H1 (cell line): Measurements from ENCODE around the gene SASH3. TPM values are rescaled to one million over a fixed set of nuclear protein-coding genes. Genes with fewer than 3 reads are reported as not detected.

Experiments
- CTCF ChIA-PET: fragments of 300-600 bp; sonication (Branson Sonifier 250); formaldehyde crosslinking; loops from one replicate; lab custom pipeline; 2021; ENCODE audit not compliant: partially characterized antibody; lab: Charles Lee
- POLR2A ChIA-PET: fragments of 300-600 bp; sonication (Branson Sonifier 250); formaldehyde crosslinking; loops from one replicate; lab custom pipeline; 2021; ENCODE audit warnings: inconsistent platforms; ENCODE audit not compliant: partially characterized antibody; lab: Charles Lee
- DNase-seq, 2 experiments: peaks; one replicate each; pipeline versions ENCODE4 v3.0.0 to v3.0.0-alpha.2; 2010 to 2022; ENCODE audit warnings: low spot score in 2 of 2, low read depth in 1 of 2, mixed read lengths in 1 of 2
- FAIRE-seq: peaks from 2 replicates; lab custom pipeline; 2011; peaks lifted over from hg19 to GRCh38; lab: Jason Lieb, UNC
- H2AFZ ChIP-seq: 2 replicates; pipeline ENCODE4 v1.8.1; 2012; ENCODE audit warnings: low read length, inconsistent platforms
- H2AK5ac ChIP-seq: 2 replicates; pipeline ENCODE4 v1.6.1; 2013; ENCODE audit warnings: low read depth, low read length
- H2BK120ac ChIP-seq: replicated peaks from 2 replicates; pipeline ENCODE3; 2013; ENCODE audit warnings: low read depth, low read length, inconsistent platforms
- H2BK12ac ChIP-seq: 2 replicates; pipeline ENCODE4 v1.6.1; 2013; ENCODE audit warnings: low read depth, low read length
- H2BK15ac ChIP-seq: 2 replicates; pipeline ENCODE4 v1.6.1; 2013; ENCODE audit warnings: low read length
- H2BK20ac ChIP-seq: 2 replicates; pipeline ENCODE4 v1.6.1; 2013; ENCODE audit warnings: low read length
- H2BK5ac ChIP-seq: 2 replicates; pipeline ENCODE4 v1.6.1; 2013; ENCODE audit warnings: low read depth, low read length
- H3K14ac ChIP-seq: 2 replicates; pipeline ENCODE4 v1.6.1; 2013; ENCODE audit warnings: inconsistent platforms; ENCODE audit not compliant: insufficient read length
- H3K18ac ChIP-seq: 2 replicates; pipeline ENCODE4 v1.6.1; 2013; ENCODE audit warnings: low read length; ENCODE audit errors: extremely low read depth
- H3K23ac ChIP-seq: 2 replicates; pipeline ENCODE4 v1.6.1; 2013; ENCODE audit warnings: inconsistent platforms; ENCODE audit not compliant: insufficient read length
- H3K23me2 ChIP-seq: 2 replicates; pipeline ENCODE4 v1.6.1; 2013; ENCODE audit warnings: low read depth, low read length
- H3K27ac ChIP-seq: 2 replicates; pipeline ENCODE4 v1.6.1; 2011; ENCODE audit warnings: low read depth, low read length, inconsistent platforms
- H3K27me3 ChIP-seq, 4 experiments: replicated peaks in 1 of 4; 1 replicate in 1 of 4; 2 replicates in 3 of 4; pipeline versions ENCODE4 v1.6.1 to v1.8.1; 2011 to 2013; ENCODE audit warnings: low read length in 3 of 4, mild to moderate bottlenecking in 3 of 4, inconsistent platforms in 2 of 4, mixed read lengths in 2 of 4, moderate library complexity in 1 of 4; ENCODE audit not compliant: control insufficient read depth in 3 of 4, insufficient read depth in 3 of 4; ENCODE audit errors: extremely low read depth in 1 of 4
- H3K36me3 ChIP-seq, 4 experiments: 2 replicates each; pipeline versions ENCODE4 v1.6.1 to v1.8.1; 2011 to 2013; ENCODE audit warnings: mild to moderate bottlenecking in 4 of 4, low read length in 3 of 4, moderate library complexity in 2 of 4, control low read depth in 1 of 4, inconsistent platforms in 1 of 4; ENCODE audit not compliant: insufficient read depth in 4 of 4, control insufficient read depth in 2 of 4
- H3K4ac ChIP-seq: replicated peaks from 2 replicates; pipeline ENCODE3; 2013; ENCODE audit warnings: low read length, low read depth, mixed read lengths, inconsistent platforms; ENCODE audit not compliant: insufficient read length
- H3K4me1 ChIP-seq, 4 experiments: replicated peaks in 1 of 4; 1 replicate in 1 of 4; 2 replicates in 3 of 4; pipeline versions ENCODE4 v1.6.1 to v1.8.1; 2011 to 2013; ENCODE audit warnings: low read length in 3 of 4, inconsistent platforms in 2 of 4, mixed read lengths in 1 of 4; ENCODE audit not compliant: insufficient read depth in 4 of 4, control insufficient read depth in 3 of 4
- H3K4me2 ChIP-seq, 2 experiments: 2 replicates each; pipeline versions ENCODE4 v1.6.1 to v1.8.1; 2011 to 2013; ENCODE audit warnings: low read depth in 2 of 2, low read length in 2 of 2, control low read depth in 1 of 2, inconsistent platforms in 1 of 2, mild to moderate bottlenecking in 1 of 2; ENCODE audit not compliant: insufficient read depth in 1 of 2
- H3K4me3 ChIP-seq, 4 experiments: fragments of 200-600, 300-600 bp in 1 of 4; sonication (generic), shearing (Covaris generic), sonication (Bioruptor Twin) in 1 of 4; 2 replicates each; pipeline versions ENCODE4 v1.5.1 to v1.8.1; 2011 to 2016; ENCODE audit warnings: low read length in 4 of 4, low read depth in 3 of 4, control low read depth in 2 of 4, inconsistent platforms in 2 of 4, mild to moderate bottlenecking in 2 of 4, mixed read lengths in 1 of 4, moderate library complexity in 1 of 4; ENCODE audit not compliant: insufficient read depth in 2 of 4; ENCODE audit errors: extremely low read depth in 1 of 4
- H3K56ac ChIP-seq: replicated peaks from 2 replicates; pipeline ENCODE3; 2013; ENCODE audit warnings: low read depth, mild to moderate bottlenecking, mixed read lengths, low read length, inconsistent platforms; ENCODE audit not compliant: insufficient read length
- H3K79me1 ChIP-seq: 2 replicates; pipeline ENCODE4 v1.6.1; 2013; ENCODE audit warnings: low read depth, low read length, control low read depth
- H3K79me2 ChIP-seq, 2 experiments: 2 replicates each; pipeline versions ENCODE4 v1.6.1 to v1.8.1; 2012 to 2013; ENCODE audit warnings: low read length in 2 of 2, mild to moderate bottlenecking in 2 of 2, inconsistent platforms in 1 of 2; ENCODE audit not compliant: insufficient read depth in 2 of 2, control insufficient read depth in 1 of 2
- H3K9ac ChIP-seq, 4 experiments: replicated peaks in 1 of 4; 1 replicate in 1 of 4; 2 replicates in 3 of 4; pipeline versions ENCODE4 v1.6.1 to v1.8.1; 2011 to 2013; ENCODE audit warnings: low read depth in 3 of 4, low read length in 3 of 4, control low read depth in 2 of 4, mild to moderate bottlenecking in 2 of 4, moderate library complexity in 2 of 4, inconsistent platforms in 1 of 4; ENCODE audit errors: extremely low read depth in 1 of 4
- H3K9me3 ChIP-seq, 2 experiments: 2 replicates each; pipeline versions ENCODE4 v1.6.1 to v1.8.1; 2012 to 2013; ENCODE audit warnings: mild to moderate bottlenecking in 2 of 2, moderate library complexity in 2 of 2, control low read depth in 1 of 2, inconsistent platforms in 1 of 2, low read depth in 1 of 2, low read length in 1 of 2, mixed read lengths in 1 of 2; ENCODE audit not compliant: insufficient read depth in 2 of 2
- H4K20me1 ChIP-seq, 2 experiments: replicated peaks in 1 of 2; 2 replicates each; pipeline versions ENCODE3 to v1.8.1; 2011 to 2013; ENCODE audit warnings: inconsistent platforms in 2 of 2, low read length in 2 of 2, mild to moderate bottlenecking in 1 of 2; ENCODE audit not compliant: insufficient read depth in 2 of 2, control insufficient read depth in 1 of 2
- H4K5ac ChIP-seq: 2 replicates; pipeline ENCODE4 v1.6.1; 2013; ENCODE audit warnings: low read length, low read depth, mixed read lengths, inconsistent platforms; ENCODE audit not compliant: insufficient read length
- H4K8ac ChIP-seq: 2 replicates; pipeline ENCODE4 v1.8.0; 2013; ENCODE audit warnings: mild to moderate bottlenecking, moderate library complexity, low read length, inconsistent platforms; ENCODE audit not compliant: insufficient read depth; ENCODE audit errors: extremely low read depth
- H4K91ac ChIP-seq: replicated peaks from 2 replicates; pipeline ENCODE3; 2013; ENCODE audit warnings: low read length, mixed read lengths, inconsistent platforms; ENCODE audit not compliant: insufficient read length
- BACH1 ChIP-seq: IDR thresholded peaks from 2 replicates; pipeline ENCODE4 v1.6.1; 2012; ENCODE audit warnings: low read length, improper control_type of control experiment
- BCL11A ChIP-seq, 2 experiments: IDR thresholded peaks; one replicate each; pipeline ENCODE4 v1.6.1; 2011; ENCODE audit warnings: low read depth in 2 of 2, low read length in 2 of 2, mild to moderate bottlenecking in 2 of 2
- CHD2 ChIP-seq: IDR thresholded peaks from 2 replicates; pipeline ENCODE4 v1.6.1; 2012; ENCODE audit warnings: low read length, improper control_type of control experiment
- GTF2F1 ChIP-seq: IDR thresholded peaks from 2 replicates; pipeline ENCODE4 v1.6.1; 2012; ENCODE audit warnings: low read depth, low read length, improper control_type of control experiment, borderline replicate concordance
- NRF1 ChIP-seq: IDR thresholded peaks from 2 replicates; pipeline ENCODE4 v1.6.1; 2011; ENCODE audit warnings: mild to moderate bottlenecking, low read depth, low read length, improper control_type of control experiment
- PHF8 ChIP-seq: fragments of 200-600 bp; sonication (generic); conservative IDR thresholded peaks from 2 replicates; pipeline ENCODE4 v1.7.1; 2012; ENCODE audit warnings: low read depth, mild to moderate bottlenecking, inconsistent platforms, low read length, moderate library complexity
- POLR2A ChIP-seq, 2 experiments: IDR thresholded peaks; 1 replicate in 1 of 2; 2 replicates in 1 of 2; pipeline ENCODE4 v1.6.1; 2011; ENCODE audit warnings: low read depth in 2 of 2, low read length in 2 of 2, mild to moderate bottlenecking in 2 of 2; ENCODE audit errors: control extremely low read depth in 1 of 2
- POU5F1 ChIP-seq: IDR thresholded peaks from 2 replicates; pipeline ENCODE4 v1.6.1; 2011; ENCODE audit warnings: low read depth, mild to moderate bottlenecking, low read length, moderate library complexity
- RBBP5 ChIP-seq: IDR thresholded peaks from 2 replicates; pipeline ENCODE4 v1.7.1; 2012; ENCODE audit warnings: low read depth, mild to moderate bottlenecking, inconsistent platforms, low read length, moderate library complexity, borderline replicate concordance
- SAP30 ChIP-seq: fragments of 300-600 bp; sonication (generic); IDR thresholded peaks from 2 replicates; pipeline ENCODE4 v1.7.1; 2012; ENCODE audit warnings: low read length, moderate library complexity, mild to moderate bottlenecking, inconsistent platforms; ENCODE audit not compliant: insufficient read depth, insufficient replicate concordance
- SIX5 ChIP-seq: IDR thresholded peaks from 2 replicates; pipeline ENCODE4 v1.6.1; 2011; ENCODE audit warnings: mild to moderate bottlenecking, low read depth, low read length
- SUZ12 ChIP-seq: fragments of 200-600 bp; sonication (generic); IDR thresholded peaks from 2 replicates; pipeline ENCODE4 v1.6.1; 2012; ENCODE audit warnings: mild to moderate bottlenecking, inconsistent platforms, low read length, moderate library complexity, mixed read lengths
- TAF7 ChIP-seq: optimal IDR thresholded peaks from 2 replicates; pipeline ENCODE3; 2011; ENCODE audit warnings: low read depth, mild to moderate bottlenecking, inconsistent platforms, low read length, moderate library complexity, borderline replicate concordance
- TEAD4 ChIP-seq: IDR thresholded peaks from 2 replicates; pipeline ENCODE4 v1.6.1; 2012; ENCODE audit warnings: low read depth, low read length, inconsistent platforms, mixed read lengths
- ZNF274 ChIP-seq: IDR thresholded peaks from 2 replicates; pipeline ENCODE4 v1.7.0; 2012; ENCODE audit warnings: low read length, borderline replicate concordance; ENCODE audit errors: extremely low read depth
- WGBS, 2 experiments: shearing (Covaris generic) in 1 of 2; methylation state at CpG; one replicate each; pipeline versions ENCODE4 v1.1.6 to v1.1.7; 2013 to 2015; ENCODE audit warnings: low lambda C conversion rate in 2 of 2, mixed read lengths in 2 of 2, inconsistent platforms in 1 of 2, low coverage in 1 of 2, missing lambda C conversion rate in 1 of 2; ENCODE audit not compliant: insufficient replicate concordance in 2 of 2, insufficient coverage in 1 of 2, insufficient read length in 1 of 2; ENCODE audit errors: extremely low coverage in 1 of 2, missing lambda C conversion rate in 1 of 2; 5-methylcytosine and 5-hydroxymethylcytosine counted together
- polyA plus RNA-seq, 7 experiments: library from polyadenylated mRNA; depleted of rRNA in 3 of 7; stranded (reverse) in 5 of 7; unstranded in 2 of 7; fragments of >200 nt in 5 of 7; fragments of 200-250 nt in 2 of 7; gene quantifications; 1 replicate in 5 of 7; 2 replicates in 1 of 7; 4 replicates in 1 of 7; pipeline versions ENCODE4 v1.2.1 to v1.2.3, GENCODE V29; 2011 to 2013; ENCODE audit warnings: missing spikeins in 2 of 7, mixed read lengths in 2 of 7
- total RNA-seq: library from RNA; stranded (reverse); fragmentation: NEBNext Ultra II Directional; extraction: Animal tissue kit (Norgen Biotek cat#: 25700); gene quantifications from 2 replicates; pipeline ENCODE4 v1.2.1, GENCODE V29; 2021

The SASH3 gene
- total and polyA plus RNA-seq, 2 of the 8 experiments (the other 6 are each of a cell fraction or from before 2014, with no cell fraction given) = not detected

- POLR2A ChIA-PET = no interaction called here
- Histone ChIP-seq H3K79me1 (no peaks in the 10 kb centered on the region), H3K4me2 (no peak overlapping the region), H2BK12ac (no peak overlapping the region), H3K23me2 (no peaks in the 10 kb centered on the region), H2BK15ac (no peak overlapping the region), H3K4me1 (no peaks in the 10 kb centered on the region), H3K27ac (no peak overlapping the region), H2AK5ac (no peak overlapping the region), H2BK120ac (no peak overlapping the region), H3K56ac (no peak overlapping the region), H3K4ac (no peak overlapping the region), H4K20me1 (no peaks in the 10 kb centered on the region), H3K79me2 (no peaks in the 10 kb centered on the region), H4K8ac (no peak overlapping the region), H3K9ac (no peak overlapping the region), H2BK20ac (no peak overlapping the region), H3K14ac (no peak overlapping the region), H3K18ac (no peak overlapping the region), H3K4me3 (no peak overlapping the region), H2BK5ac (no peak overlapping the region), H3K9me3 (no peaks in the 10 kb centered on the region), H3K27me3 (no peaks in the 10 kb centered on the region), H2AFZ (no peak overlapping the region), H3K23ac (no peak overlapping the region), H4K5ac (no peak overlapping the region), H3K36me3 (no peaks in the 10 kb centered on the region), H4K91ac (no peak overlapping the region)
- DNase-seq = no peak
- 88% methylated on average over 3 of the region's 3 CpGs; no CpG with 5 or more reads in 1 of the 2 experiments for WGBS, 2 experiments
- CTCF ChIA-PET = interaction anchor here (0.6 to 1.5 kb wide), 7 partner anchors 12 to 498 kb away, joined by 3 to 9 read pairs (median 3); no protein-coding TSS in a partner anchor
- no peak for FAIRE-seq
- TF ChIP-seq SIX5 (no peak), POLR2A (IDR thresholded peaks at IDR 0.05; ENCODE audit: control extremely low read depth in 1 of 2, low read depth in 2 of 2, low read length in 2 of 2) (no peak), TAF7 (no peak), RBBP5 (no peak), ZNF274 (no peak), TEAD4 (no peak), PHF8 (no peak), CHD2 (no peak), GTF2F1 (no peak), POU5F1 (no peak), BCL11A (IDR thresholded peaks at IDR 0.05; ENCODE audit: low read depth in 2 of 2, low read length in 2 of 2) (no peak), SAP30 (no peak), SUZ12 (no peak), NRF1 (no peak), BACH1 (no peak)
These were observed 10.4 kb downstream of the SASH3 start for GRCh38 chrX:129790146-129790545.
